HFFc6 (cell line): ENCODE results near the gene FERD3L. TPM values are rescaled to one million over a fixed set of nuclear protein-coding genes. Genes with fewer than 3 reads are reported as not detected.
A peak's percentile ranks its signal among the peaks of the same experiment; 100 is the strongest.

ENCODE experiments used
- DNase-seq: peaks from one replicate; pipeline ENCODE4 v3.0.0-alpha.2; 2018
- H3K27ac Mint-ChIP-seq: 2 replicates; pipeline ENCODE4 v1.8.0; 2020; ENCODE audit warnings: mild to moderate bottlenecking, mixed read lengths
- H3K27me3 Mint-ChIP-seq: 2 replicates; pipeline ENCODE4 v1.8.0; 2021; ENCODE audit warnings: mild to moderate bottlenecking, moderate library complexity, mixed read lengths; ENCODE audit not compliant: insufficient read depth
- H3K36me3 Mint-ChIP-seq: 2 replicates; pipeline ENCODE4 v1.8.0; 2021; ENCODE audit warnings: low read depth, mixed read lengths
- H3K4me1 Mint-ChIP-seq: 2 replicates; pipeline ENCODE4 v1.8.0; 2020; ENCODE audit warnings: low read depth, mixed read lengths
- H3K4me3 Mint-ChIP-seq: 2 replicates; pipeline ENCODE4 v1.8.0; 2020; ENCODE audit warnings: mild to moderate bottlenecking, moderate library complexity, mixed read lengths
- H3K9me3 Mint-ChIP-seq: 2 replicates; pipeline ENCODE4 v1.8.0; 2020; ENCODE audit warnings: mild to moderate bottlenecking, mixed read lengths
- CTCF ChIP-seq: fragments of 200-600 bp; sonication (generic); IDR thresholded peaks from 2 replicates; pipeline ENCODE4 v1.5.0; 2021; ENCODE audit warnings: antibody characterized with exemption, mild to moderate bottlenecking
- total RNA-seq, 6 experiments: library from RNA; stranded (reverse); fragmentation: NEBNext Ultra II Directional; extraction: Animal tissue kit (Norgen Biotek cat#: 25700); gene quantifications; 2 replicates in 1 of 6; 3 replicates in 5 of 6; pipeline ENCODE4 v1.2.3, GENCODE V29; 2021

FERD3L gene
- total RNA-seq, 6 experiments from 2014 or later: not detected

GRCh38 chr7:19111474-19112273 lies 33.5 kb downstream of the FERD3L start:
- peak overlapping the region; percentile 90 for H3K27ac Mint-ChIP-seq
- H3K36me3 Mint-ChIP-seq: peaks cover 23% of the 10 kb centered on the region
- H3K9me3 Mint-ChIP-seq: no peaks in the 10 kb centered on the region
- H3K27me3 Mint-ChIP-seq: peaks cover 5% of the 10 kb centered on the region
- peak; percentile 73 for DNase-seq
- peak overlapping the region; percentile 98 for H3K4me3 Mint-ChIP-seq
- TF ChIP-seq CTCF: no peak
- peaks cover 81% of the 10 kb centered on the region for H3K4me1 Mint-ChIP-seq

DNA sequence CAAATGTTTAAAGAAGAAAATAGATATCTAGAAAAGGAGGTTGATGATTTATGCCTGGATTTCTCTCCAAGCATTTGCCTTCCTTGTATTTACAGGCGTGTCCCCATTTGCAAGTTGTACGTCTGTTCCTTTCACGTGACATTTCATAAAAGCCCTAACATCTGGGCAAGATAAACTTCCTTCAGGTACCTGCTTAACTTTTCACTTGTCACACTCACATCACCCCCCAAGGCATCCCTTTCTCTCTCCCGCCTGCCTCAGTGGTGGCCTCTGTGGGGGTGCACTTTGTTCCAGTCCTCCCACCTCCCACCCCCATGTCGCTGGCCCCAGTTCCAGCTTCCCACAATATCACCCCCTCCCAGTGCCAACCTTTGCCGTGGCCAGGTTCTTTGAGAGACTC lies 34.4 kb downstream of the FERD3L start:
- Mint-ChIP-seq H3K36me3 (peaks cover 18% of the 10 kb centered on the region), H3K9me3 (no peaks in the 10 kb centered on the region), H3K4me1 (peaks cover 90% of the 10 kb centered on the region), H3K4me3 (peak overlapping the region; percentile 98), H3K27me3 (peaks cover 3% of the 10 kb centered on the region), H3K27ac (peak overlapping the region; percentile 90)
- no peak for DNase-seq
- TF ChIP-seq CTCF: no peak

DNA sequence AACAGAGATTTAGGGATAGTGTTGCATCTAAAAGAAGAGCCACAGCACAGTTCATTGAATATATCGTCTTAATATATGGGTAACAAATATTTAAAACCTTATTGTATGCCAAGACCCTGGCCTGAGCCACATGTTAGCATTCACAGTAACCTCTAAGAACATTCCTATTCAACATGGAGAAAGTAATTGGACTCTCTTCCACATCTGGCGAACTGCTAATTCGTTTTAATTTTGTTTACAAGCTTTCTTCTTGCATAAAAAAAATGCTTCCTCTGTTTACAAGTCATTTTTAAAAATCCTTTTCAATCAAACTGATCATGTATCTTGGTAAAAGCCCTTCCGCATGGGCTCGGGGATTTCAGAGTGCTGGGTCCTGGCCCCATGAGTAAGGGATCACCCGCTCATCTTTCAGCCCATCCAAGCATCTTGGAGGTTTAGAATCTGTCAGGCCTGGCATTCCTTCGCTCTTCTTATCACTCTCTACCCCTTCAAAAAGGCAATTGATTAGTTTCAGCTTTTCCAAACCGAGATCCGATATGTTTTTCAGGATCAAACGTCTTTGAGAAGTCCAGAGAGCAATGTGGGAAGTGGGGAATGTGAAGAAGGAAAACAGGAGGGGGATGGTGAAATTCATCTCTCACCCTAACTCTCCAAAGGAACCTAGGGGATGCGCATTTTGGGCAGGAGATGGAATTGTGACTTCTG lies 35.0 kb downstream of the FERD3L start:
- Mint-ChIP-seq H3K4me1 (peaks cover 96% of the 10 kb centered on the region), H3K9me3 (no peaks in the 10 kb centered on the region), H3K27me3 (peaks cover 3% of the 10 kb centered on the region), H3K4me3 (peak overlapping the region; percentile 98), H3K27ac (peak overlapping the region; percentile 90), H3K36me3 (peaks cover 15% of the 10 kb centered on the region; the same call in 1 of the 2 replicates)
- DNase-seq: no peak
- TF ChIP-seq CTCF: no peak

DNA sequence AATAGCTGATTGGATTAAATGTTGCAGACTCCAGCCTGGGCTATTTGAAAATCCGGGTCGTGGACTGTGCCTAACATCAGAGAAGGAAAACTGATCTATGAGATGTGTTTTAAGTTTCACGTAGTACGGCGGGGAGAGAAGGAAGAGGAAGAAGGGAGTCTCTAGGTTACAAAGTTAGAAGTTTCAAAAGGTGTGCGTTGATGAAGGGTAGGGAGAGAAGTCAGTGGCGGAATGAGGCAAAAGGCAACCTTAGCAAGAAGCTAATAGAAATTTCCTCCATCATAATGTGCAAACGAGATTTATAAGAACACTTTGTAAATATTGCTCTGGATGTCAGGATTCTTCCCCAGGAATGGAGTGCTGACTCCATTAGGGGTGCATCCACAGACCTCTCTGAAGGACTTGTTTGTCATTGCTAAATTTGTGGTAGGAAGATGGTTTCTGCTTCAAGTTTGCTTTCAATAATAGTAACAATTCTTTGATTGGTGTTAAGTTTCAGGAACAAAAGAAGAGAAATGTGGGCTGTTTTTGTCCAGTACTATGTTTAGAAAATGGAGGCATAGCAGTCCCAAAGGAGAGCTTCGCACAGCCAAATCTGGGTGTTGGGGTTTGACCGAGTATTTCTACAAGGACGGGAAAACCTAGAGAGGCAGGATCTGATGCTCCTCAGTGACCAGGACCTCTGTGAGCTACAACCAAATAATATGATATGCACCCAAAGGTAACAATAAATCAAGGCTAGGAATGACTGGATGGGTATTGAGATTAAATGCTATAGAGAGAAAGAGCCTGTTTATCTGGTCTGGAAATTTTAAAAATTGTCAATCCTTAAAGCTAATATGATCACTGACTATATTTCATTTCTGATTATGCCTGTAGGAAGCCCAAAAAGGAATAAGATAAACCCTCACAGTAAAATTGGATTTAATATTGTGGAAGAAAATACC lies 35.9 kb downstream of the FERD3L start:
- Mint-ChIP-seq H3K27me3 (peaks cover 3% of the 10 kb centered on the region), H3K4me3 (peak overlapping the region; percentile 98), H3K27ac (peak overlapping the region; percentile 90), H3K9me3 (no peaks in the 10 kb centered on the region), H3K36me3 (peaks cover 15% of the 10 kb centered on the region; the same call in 1 of the 2 replicates), H3K4me1 (peaks cover 100% of the 10 kb centered on the region)
- TF ChIP-seq CTCF: no peak
- no peak for DNase-seq
